NCI-H2081 treated with DMSO at 0.1 percent for 48 hours (cell line): ENCODE data around the gene HIVEP1.

Experiments used
- DNase-seq: peaks from one replicate; lab custom pipeline; 2025; lab: John Stamatoyannopoulos, UW

The HIVEP1 gene

DNA sequence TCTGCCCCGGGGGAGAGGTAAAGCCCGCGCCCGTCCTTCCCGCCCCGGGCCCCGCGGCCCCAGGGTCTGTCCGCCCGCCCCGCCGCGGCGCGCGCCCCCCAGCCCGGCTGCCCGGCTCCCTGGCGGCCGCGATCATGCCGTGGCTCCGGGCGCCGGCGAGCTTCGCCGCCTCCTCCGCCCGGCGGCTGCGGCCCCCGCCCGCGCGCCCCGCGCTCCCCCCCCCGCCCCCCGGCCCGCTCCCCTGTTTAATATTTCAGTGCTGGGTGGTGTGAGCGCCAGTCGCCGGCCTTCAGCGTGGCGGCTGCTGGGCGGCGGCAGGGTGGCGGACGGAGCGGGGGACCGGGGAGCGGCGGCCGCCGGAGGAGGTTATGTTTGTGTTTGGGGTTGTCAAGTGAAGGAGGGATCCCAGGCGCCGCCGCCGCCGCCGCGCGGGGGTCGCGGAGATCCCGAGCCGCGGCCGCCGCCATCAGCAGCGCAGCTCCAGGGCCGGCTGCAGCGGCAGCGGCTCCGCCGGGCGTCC is at the start of gene HIVEP1:
Gene HIVEP1, plus strand, starts transcription at position 275 of the 520 bp plus-strand sequence. CDS start 3,317 bp downstream, outside the sequence.
- DNase-seq = no peak

DNA sequence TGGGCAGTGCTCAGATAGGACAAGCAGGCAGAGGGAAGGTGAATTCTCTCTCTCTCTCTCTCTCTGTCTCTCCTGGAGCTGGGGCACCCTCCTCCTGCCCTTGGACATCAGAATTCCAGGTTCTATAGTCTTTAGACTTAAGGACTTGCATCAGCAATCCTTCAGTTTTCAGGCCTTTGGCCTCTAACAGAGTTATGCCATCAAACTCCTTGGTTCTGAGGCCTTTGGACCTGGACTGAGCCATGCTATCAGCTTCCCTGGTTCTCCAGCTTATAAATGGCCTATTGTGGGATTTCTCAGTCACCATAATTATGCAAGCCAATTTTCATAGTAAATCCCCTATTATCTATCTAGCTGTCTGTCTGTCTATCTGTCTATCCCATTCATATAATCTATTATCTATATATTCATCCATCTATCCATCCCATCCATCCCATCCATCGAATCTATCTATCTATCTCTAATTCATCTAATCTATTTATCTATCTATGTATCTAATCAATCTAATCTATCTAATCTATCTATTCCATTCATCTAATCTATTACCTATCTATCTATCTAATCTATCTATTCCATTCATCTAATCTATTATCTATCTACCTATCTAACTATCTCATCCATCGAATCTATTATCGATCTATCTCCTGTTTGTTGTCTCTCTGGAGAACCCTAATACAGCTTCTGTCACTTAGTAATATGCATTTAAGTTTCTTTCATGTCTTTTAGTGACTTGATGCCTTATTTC is 48.2 kb upstream of the HIVEP1 start:
- no peak for DNase-seq

DNA sequence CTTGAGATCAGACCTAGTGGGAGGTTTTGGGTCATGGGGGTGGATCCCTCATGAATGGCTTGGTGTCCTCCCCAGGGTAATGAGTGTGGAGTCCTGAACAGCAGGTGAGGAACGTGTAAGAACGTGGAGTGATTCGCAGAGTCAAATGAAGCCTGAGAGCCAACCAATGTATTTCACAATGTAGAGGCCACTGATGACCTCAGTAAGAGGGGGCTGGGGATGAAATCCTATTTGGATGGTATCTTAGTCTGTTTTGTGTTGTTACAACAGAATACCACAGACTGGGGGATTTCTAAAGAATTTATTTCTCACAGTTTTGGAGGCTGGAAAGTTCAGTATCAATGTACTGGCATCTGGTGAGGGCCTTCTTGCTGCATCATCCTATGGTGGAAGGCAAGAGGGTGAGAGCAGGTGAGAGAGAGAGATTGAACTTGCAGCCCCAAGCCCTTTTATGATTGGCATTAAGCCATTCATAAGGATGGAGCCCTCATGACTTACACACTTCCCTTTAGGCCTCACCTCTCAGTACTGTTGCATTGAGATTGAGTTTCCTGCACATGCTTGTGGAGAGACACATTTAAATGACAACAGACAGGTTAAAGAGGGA is 47.3 kb upstream of the HIVEP1 start:
- DNase-seq = no peak

DNA sequence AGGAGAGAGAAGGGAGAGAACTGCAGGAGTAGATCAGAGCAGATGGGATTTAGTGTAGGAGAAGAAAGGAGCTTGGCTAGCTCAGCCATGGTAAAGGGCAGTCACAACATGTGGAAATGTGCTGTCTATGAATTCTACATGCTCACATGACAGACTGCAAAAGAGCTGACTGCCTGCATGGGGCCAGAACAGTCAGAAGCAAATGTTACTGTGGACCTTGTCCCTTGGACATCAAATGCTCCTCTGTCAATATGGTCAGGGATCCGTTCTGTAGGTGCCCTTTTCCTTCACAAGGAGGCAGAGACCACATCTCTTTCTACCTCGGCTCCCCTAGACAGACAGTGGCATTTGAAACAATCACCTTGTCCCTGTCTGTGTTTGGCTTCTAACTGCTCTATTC is 46.6 kb upstream of the HIVEP1 start:
- DNase-seq = no peak

DNA sequence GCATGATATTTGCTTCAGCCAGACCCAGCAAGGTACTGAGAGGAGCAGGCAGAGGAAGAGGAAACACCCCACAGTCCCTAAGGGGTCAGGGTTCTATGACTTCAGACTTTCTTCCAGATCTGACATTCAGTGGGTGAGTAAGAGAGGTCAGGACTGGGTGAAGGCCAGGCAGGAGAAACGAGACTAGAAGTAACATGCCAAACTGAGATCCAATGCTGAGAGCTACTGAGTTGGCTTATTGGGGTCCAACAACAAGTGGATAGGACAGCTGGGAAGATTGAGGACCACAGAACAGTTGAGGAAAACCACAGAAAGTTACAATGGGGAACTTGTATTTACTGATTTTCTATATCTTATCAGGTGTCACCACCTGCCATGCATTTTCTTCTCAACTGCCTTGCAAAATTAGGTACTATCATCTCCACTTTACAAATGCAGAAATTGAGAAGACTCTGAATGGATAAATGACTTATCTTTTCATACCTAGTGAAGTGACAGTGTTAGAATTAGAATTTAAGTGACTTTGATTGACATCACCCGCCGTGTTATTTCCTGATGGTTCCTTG is 43.8 kb upstream of the HIVEP1 start:
- no peak for DNase-seq

DNA sequence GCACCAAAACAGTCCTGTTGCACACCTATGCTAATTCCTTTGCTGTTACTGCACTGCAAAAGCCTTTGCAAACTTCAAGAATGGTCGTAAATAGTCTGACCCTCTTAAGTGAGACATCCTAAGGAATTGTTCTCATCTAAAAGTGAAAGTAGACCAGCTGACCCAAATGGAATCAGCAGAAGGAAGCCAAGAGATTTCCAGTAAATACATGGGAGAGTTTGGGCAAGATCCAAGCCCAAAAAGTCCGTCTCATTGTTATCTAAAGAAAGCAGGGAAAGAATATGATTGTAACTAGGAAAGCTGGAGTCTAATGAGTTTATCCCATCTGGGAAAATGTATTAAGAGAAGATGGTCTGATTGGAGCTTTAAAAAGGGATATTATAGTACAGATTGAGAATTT is 43.0 kb upstream of the HIVEP1 start:
- no peak for DNase-seq

DNA sequence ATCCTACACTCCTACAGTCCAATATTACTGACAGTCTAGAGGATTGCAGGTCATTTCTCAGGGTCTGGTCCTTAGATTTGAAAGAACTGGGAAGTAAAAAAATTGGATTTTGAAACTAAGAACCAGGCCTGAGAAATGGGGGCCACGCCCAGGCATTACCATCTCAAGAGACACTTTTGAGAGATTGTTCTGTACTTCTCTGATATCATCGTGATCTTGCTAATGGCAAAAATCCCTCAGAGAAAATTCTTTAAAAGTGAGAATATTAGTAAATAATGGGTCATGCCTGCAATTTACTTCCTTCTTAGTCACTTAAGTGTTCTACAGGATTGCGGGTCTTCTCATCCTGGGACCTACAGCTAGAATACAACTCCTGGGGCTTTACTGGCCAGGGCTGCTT is 42.0 kb upstream of the HIVEP1 start:
- DNase-seq = no peak

DNA sequence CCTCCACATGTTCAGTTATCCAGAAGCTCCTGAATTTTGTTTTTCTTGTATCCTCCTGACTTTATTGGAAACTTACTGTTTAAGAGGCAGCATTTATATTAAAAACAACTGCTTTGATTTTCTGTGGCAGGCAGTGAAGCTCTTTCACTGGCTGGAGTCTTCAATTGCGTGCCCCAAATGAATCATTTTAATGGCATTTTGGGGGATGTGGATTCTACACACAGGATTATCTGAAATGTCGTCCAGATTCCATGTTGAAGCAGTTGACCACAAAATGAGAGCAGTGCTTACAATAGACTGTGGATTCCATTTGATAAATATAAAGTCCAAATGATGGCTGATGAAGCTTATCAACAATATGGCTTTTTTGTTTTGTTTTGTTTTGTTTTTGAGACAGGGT is 41.0 kb upstream of the HIVEP1 start:
- DNase-seq = no peak

DNA sequence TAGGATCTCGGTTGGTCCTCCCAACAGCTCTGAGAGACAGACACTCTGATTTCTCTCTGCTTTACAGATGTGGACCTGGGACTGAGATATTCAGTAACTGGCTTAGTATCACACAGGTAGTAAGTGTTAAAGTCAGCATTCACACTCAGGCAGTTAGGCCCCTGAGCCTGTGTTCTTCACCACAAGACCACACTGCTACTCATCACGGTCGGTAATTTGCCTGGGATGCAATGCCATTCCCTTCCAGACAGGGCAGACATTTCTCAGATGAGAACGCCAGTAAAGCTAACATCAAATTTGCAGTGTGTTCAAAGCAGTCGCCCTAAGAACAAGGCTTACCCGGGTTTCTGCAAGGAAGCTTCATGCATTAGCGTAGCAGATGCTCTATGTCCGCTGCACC is 39.8 kb upstream of the HIVEP1 start:
- DNase-seq = no peak

DNA sequence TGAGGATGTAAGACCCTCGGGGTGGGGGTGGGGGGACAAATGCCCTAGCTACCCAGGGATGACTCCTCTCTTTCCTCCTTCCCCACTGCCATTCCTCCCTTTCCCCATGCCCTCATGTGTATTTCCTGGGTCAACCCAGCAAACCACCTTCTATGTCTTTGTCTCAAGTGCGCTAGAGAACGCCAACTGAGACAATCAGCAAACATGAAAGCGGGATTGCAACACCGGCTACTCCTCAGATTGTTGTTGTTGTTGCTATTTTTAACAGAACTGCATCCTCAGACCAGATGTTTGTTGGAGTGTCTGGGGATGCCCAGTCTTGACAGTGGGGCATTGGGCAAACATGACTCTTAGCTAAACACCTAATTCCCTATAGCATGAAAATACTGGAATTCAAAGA is 39.3 kb upstream of the HIVEP1 start:
- no peak for DNase-seq

DNA sequence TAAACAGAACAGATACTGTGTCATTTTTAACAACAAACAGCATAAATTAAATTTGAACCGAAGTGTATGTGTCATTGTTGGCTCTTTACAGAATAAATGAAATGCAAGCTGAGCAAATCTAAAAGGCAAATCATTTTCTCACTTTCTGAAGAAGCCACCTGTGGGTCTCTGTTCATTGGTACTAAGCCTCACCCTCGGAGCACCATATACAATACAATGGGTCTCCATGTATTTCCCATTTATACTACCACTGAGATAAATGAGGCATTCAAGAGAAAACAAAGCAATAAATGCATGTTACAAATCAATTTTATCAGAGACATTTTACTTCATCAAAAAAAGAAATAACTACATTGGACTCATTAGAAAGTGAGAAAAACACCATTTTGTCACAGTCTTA is 38.9 kb upstream of the HIVEP1 start:
- DNase-seq = no peak

DNA sequence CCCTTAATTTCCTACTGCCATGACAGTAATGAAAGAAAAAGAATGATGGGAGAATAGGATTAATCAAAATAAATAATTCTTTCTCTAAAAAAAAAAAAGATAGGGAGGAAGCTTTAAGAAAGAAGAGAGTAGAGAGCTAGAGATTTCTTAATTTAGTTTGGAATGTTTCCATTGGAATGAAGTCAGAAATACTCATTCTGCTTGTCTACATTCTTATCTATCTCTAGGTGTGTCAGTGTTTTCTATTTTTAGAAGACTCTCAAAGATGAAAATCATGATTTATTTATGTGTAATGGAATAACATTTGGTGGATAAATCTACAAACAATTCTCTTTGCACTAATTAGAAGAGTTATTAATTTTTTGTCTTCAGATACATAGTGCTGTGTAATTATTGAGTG is 38.0 kb upstream of the HIVEP1 start:
- DNase-seq = no peak

DNA sequence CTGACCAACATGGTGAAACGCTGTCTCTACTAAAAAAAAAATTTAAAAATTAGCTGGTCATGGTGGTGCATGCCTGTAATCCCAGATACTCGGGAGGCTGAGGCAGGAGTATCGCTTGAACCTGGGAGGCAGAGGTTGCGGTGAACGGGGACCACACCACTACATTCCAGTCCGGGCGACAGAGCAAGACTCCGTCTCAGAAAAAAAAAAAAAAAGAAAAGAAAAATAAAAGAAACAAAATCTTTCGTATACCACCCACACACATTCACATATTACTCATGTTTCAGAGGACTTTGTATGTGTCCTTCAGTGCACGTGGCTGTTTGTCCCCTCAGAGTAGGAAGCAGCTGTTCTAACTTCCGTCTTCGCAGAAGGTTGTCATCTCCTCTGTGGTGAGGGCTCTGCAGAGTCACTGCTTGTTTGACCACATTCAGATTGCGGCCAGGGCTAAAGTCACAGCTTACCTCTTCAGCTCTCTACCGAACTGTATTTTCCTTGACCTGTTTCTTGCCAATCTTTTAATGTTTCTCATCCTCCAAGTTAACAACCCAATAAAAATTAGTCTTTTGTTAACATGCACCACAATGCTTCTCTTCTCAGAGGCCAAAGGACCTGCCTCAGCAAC is 36.6 kb upstream of the HIVEP1 start:
- no peak for DNase-seq

DNA sequence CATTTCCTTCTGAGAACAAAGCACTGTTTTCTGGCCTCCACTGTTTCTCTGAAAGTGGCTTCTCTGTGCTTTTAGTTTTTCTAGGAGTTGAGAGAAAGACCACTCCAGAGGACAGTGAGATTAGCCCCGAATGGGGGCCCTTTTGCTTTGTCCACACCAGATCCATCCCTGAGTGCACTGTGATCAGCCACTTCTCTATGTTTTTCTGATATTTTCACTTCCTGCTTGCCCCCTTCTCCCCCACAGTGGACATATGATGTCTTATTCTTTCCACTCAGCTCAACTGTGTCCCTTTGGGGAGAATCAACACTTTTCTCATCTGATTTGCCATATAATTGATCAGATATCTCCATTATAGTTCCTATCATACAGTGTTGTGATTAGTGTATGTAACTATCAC is 35.6 kb upstream of the HIVEP1 start:
- no peak for DNase-seq

DNA sequence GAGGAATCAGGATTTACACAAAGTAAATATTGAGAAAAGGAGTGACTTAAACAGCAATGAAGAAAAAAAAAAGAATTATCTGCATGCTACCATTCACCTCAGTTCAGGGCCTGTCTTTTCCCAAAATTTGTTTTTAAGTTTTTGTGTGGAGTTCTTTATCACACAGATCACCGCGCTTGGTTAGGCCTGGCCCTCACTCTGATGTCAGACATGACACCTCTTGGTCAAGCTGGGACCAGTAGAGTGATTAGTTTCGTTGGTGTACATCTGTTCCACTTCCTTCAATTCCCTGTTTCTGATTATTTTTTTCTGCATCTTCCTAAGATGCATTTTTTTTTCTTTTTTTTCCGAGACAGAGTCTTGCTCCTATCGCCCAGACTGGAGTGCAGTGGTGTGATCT is 34.9 kb upstream of the HIVEP1 start:
- no peak for DNase-seq

DNA sequence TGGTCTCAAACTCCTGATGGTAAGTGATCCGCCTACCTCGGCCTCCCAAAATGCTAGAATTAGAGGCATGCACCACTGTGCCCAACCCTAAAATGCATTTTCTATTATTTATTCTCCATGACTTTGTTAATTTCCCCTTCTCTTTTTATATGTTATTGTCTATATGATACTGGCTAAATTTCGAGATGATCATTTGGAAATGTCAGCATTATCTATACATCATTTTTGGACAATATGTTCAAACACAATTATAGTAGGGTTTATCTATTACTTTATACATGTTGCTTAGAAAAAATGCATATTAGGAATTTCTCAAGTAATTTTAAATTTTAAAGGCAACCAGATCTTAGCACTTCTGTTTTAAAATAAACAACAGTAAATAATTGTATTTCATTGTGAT is 34.4 kb upstream of the HIVEP1 start:
- DNase-seq = no peak

DNA sequence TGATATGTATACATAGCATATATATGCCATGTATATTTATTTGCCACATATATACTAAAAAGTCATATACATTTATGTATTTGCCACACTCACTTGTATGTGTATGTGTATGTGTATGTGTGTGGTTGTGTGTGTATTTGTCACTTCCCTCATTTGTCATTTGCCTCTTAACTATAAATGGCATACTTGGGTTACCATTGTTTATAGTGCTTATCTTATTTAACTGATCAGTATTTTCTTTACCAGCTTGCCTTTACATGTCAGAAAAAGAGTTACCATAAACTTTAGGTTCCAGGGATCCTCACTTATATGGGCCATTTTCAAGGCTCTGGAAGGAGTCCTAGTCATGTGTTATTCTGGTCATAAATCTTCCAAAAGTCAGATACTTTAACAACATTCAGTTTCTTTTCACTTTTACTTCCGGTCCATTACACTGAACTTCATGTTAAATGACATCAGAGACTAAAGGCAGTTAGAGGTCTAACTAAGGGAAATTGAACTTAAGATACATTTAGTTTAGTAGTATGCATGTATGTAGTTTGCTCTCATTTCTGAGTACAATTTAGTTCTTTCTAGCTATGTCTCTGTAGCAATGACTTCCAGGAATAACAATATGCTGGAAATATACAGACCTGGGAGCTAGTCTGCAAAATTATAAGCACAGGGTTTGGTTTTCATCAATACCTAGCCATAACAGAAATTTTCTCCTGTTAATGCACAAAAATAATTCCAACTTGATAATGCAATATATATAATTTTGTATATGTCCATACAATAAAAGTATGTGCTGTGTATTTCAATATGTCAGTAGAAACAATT is 33.7 kb upstream of the HIVEP1 start:
- no peak for DNase-seq

DNA sequence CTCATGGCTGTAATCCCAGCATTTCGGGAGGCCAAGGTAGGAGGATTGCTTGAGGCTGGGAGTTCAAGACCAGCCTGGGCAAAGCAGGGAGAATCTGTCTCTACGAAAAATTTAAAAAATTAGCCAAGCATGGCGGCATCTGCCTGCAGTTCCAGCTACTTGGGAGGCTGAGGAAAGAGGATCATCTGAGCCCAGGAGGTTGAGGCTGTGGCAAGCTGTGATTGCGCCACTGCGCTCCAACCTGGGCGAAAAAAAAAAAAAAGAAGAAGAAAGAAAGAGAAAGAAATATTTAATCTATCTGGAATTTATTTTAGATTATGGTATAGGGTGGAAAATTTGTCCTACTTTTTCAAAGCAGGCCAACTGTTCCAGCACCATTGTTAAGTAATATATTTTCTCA is 32.2 kb upstream of the HIVEP1 start:
- DNase-seq = no peak

DNA sequence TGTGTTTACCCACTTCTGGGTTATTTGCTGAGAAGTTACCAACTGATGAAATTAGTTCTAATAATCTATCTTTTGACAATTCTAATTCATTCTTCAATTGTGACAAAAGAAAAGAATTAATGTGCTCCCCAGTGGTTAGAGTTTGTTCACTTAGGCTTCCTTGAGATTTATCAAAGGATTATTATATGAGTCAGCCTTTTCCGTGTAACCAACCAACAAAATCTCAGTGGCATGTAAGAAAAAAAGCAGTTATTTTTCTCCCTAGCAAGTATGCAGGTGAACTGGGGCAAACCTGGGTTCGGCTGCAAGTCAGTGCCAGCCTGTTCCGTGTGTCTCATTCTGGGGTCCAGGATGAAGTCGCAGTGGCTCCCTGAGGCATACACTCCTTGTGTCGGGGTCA is 28.8 kb upstream of the HIVEP1 start:
- no peak for DNase-seq

DNA sequence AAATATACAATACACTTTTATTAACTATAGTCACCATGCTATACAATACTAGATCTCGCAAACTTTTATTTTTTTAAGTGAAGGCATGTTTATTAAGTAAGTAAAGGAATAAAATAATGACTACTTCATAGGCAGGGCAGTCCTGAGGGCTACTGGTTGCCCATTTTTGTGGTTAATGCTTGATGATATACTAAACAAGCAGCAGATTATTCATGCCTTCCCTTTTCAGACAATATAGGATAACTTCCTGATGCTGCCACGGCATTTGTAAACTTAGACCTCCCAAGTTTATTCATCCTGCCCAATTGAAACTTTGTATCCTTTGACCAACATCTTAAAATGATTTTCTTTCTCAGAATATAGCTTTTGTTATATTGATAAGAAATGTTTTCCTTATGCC is 24.7 kb upstream of the HIVEP1 start:
- DNase-seq = no peak

DNA sequence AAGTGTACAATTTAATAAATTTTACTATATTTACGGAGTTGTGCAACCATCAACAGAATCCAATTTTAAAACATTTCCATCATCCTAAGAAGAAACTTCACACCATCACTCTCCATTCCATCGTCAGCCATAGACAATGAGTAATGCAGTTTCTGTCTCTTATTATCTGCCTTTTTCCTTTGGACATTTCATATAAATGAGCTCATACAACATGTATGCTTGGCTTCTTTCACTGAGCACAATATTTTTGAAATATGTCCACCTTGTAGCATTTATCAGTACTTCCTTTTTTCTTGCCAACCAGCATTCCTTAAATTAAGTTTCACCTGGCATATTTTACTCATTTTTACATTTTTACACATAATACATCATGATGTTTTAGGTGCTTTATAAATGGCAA is 22.7 kb upstream of the HIVEP1 start:
- no peak for DNase-seq

DNA sequence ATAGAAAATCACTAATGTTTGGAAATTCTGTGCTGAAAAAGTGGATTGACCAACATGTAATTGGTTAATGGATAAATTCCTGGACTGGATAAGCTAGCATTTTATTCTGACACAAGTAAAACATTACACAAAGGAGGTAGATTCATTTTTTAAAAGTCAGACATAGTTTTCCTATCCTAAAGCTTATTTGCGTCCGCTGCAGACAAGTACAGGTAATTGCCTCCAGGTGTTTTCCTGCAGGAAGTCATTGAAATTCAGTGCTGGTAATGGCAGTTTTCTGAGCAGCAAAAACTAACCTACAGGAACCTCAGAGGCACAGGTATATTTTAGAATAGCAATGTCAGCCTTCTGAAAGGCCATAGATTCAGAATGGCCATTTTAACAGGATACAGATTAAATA is 20.0 kb upstream of the HIVEP1 start:
- peak; percentile 69 for DNase-seq
